Mesenteric fat pad (tissue), 1 donor: ENCODE data around the gene TECPR2. TPM values are rescaled to one million over a fixed set of nuclear protein-coding genes. Genes with fewer than 3 reads are reported as not detected.
"Not testable (repeated sequence)": the region's sequence is repeated elsewhere in the genome, so short reads cannot be mapped to it uniquely, and the experiment has no call there.

ENCODE experiments used
- DNase-seq: peaks from one replicate; pipeline ENCODE4 v3.0.0-alpha.2; 2020; ENCODE audit warnings: low spot score
- total RNA-seq: library from RNA; stranded (reverse); fragmentation: NEBNext Ultra II Directional; extraction: Animal tissue kit (Norgen Biotek cat#: 25700); gene quantifications from one replicate; pipeline ENCODE4 v1.2.1, GENCODE V29; 2021
- donor health status: DM: yes; HTN: yes; CAD: no.

Gene TECPR2
- total RNA-seq, 1 donor from 2014 or later: 29.5 TPM

- DNase-seq: no peak
Measured at GRCh38 chr14:102525219-102525928, 162.6 kb downstream of the TECPR2 start.

GRCh38 chr14:102525929-102526497, 163.3 kb downstream of the TECPR2 start:
- DNase-seq: no peak

- no peak for DNase-seq
Measured at GRCh38 chr14:102528431-102529170, 165.9 kb downstream of the TECPR2 start.

- DNase-seq: no peak
Measured at GRCh38 chr14:102530828-102531478, 168.2 kb downstream of the TECPR2 start.

GRCh38 chr14:102532204-102532658, 169.5 kb downstream of the TECPR2 start:
- no peak for DNase-seq

- no peak for DNase-seq
Measured at GRCh38 chr14:102537981-102538601, 175.3 kb downstream of the TECPR2 start.

- no peak for DNase-seq
Measured at GRCh38 chr14:102538602-102539543, 176.1 kb downstream of the TECPR2 start.

GRCh38 chr14:102539544-102540314, 177.0 kb downstream of the TECPR2 start:
- no peak for DNase-seq

GRCh38 chr14:102540315-102541028, 177.7 kb downstream of the TECPR2 start:
- DNase-seq: no peak

GRCh38 chr14:102541029-102541491, 178.3 kb downstream of the TECPR2 start:
- DNase-seq: not testable (repeated sequence)

- DNase-seq: no peak
Measured at GRCh38 chr14:102541771-102542170, 179.0 kb downstream of the TECPR2 start.

- no peak for DNase-seq
Measured at GRCh38 chr14:102544046-102544746, 181.5 kb downstream of the TECPR2 start.

- DNase-seq: no peak
Measured at GRCh38 chr14:102544747-102545460, 182.2 kb downstream of the TECPR2 start.

GRCh38 chr14:102545461-102546265, 182.9 kb downstream of the TECPR2 start:
- no peak for DNase-seq

GRCh38 chr14:102548616-102549240, 186.0 kb downstream of the TECPR2 start:
- DNase-seq: no peak

GRCh38 chr14:102550927-102551401, 188.2 kb downstream of the TECPR2 start:
- not testable (repeated sequence) for DNase-seq
